ENCODE results near the gene TMEM178A. TPM values are rescaled to one million over a fixed set of nuclear protein-coding genes. Genes with fewer than 3 reads are reported as not detected.

Gene TMEM178A
- total RNA-seq, 1 donor from 2014 or later, result 12.3 TPM

- Mint-ChIP-seq H3K27me3 (ENCODE audit: low read depth) (peaks cover 40% of the 10 kb centered on the region), H3K27ac (ENCODE audit: unreplicated experiment) (no peak overlapping the region), H3K4me1 (peaks cover 22% of the 10 kb centered on the region), H3K9me3 (no peaks in the 10 kb centered on the region), H3K36me3 (ENCODE audit: low read depth) (no peaks in the 10 kb centered on the region), H3K4me3 (peak overlapping the region; percentile 97)
- DNase-seq (ENCODE audit: low read depth, low spot score), result no peak
- no peak for TF ChIP-seq CTCF (conservative IDR thresholded peaks at IDR 0.05)
These were observed 1.4 kb upstream of the TMEM178A start for GRCh38 chr2:39664232-39664887.

- Mint-ChIP-seq H3K4me1 (peaks cover 22% of the 10 kb centered on the region), H3K27ac (ENCODE audit: unreplicated experiment) (peak overlapping the region; percentile 92), H3K27me3 (ENCODE audit: low read depth) (peaks cover 40% of the 10 kb centered on the region), H3K36me3 (ENCODE audit: low read depth) (no peaks in the 10 kb centered on the region), H3K4me3 (peak overlapping the region; percentile 97), H3K9me3 (no peaks in the 10 kb centered on the region)
- no peak for TF ChIP-seq CTCF (conservative IDR thresholded peaks at IDR 0.05)
- peak; percentile 31 for DNase-seq (ENCODE audit: low read depth, low spot score)
These were observed 677 bp upstream of the TMEM178A start for GRCh38 chr2:39664888-39665591.

GRCh38 chr2:39666491-39667101 lies 879 bp downstream of the TMEM178A start:
- peak overlapping the region; percentile 94 for H3K4me3 Mint-ChIP-seq
- no peak for TF ChIP-seq CTCF (conservative IDR thresholded peaks at IDR 0.05)
- H3K36me3 Mint-ChIP-seq (ENCODE audit: low read depth), result no peaks in the 10 kb centered on the region
- peak; percentile 8 for DNase-seq (ENCODE audit: low read depth, low spot score)
- peaks cover 44% of the 10 kb centered on the region for H3K27me3 Mint-ChIP-seq (ENCODE audit: low read depth)
- no peaks in the 10 kb centered on the region for H3K9me3 Mint-ChIP-seq
- peaks cover 22% of the 10 kb centered on the region for H3K4me1 Mint-ChIP-seq
- H3K27ac Mint-ChIP-seq (ENCODE audit: unreplicated experiment), result peak overlapping the region; percentile 94

GRCh38 chr2:39667104-39667885 lies 1.6 kb downstream of the TMEM178A start:
- Mint-ChIP-seq H3K4me1 (peaks cover 22% of the 10 kb centered on the region), H3K36me3 (ENCODE audit: low read depth) (no peaks in the 10 kb centered on the region), H3K27me3 (ENCODE audit: low read depth) (peaks cover 44% of the 10 kb centered on the region), H3K4me3 (peak overlapping the region; percentile 94), H3K27ac (ENCODE audit: unreplicated experiment) (peak overlapping the region; percentile 38), H3K9me3 (no peaks in the 10 kb centered on the region)
- no peak for TF ChIP-seq CTCF (conservative IDR thresholded peaks at IDR 0.05)
- DNase-seq (ENCODE audit: low read depth, low spot score), result no peak

- peak overlapping the region; percentile 94 for H3K4me3 Mint-ChIP-seq
- H3K36me3 Mint-ChIP-seq (ENCODE audit: low read depth), result no peaks in the 10 kb centered on the region
- no peak overlapping the region for H3K27ac Mint-ChIP-seq (ENCODE audit: unreplicated experiment)
- H3K4me1 Mint-ChIP-seq, result peaks cover 22% of the 10 kb centered on the region
- TF ChIP-seq CTCF (conservative IDR thresholded peaks at IDR 0.05), result no peak
- no peaks in the 10 kb centered on the region for H3K9me3 Mint-ChIP-seq
- no peak for DNase-seq (ENCODE audit: low read depth, low spot score)
- peaks cover 44% of the 10 kb centered on the region for H3K27me3 Mint-ChIP-seq (ENCODE audit: low read depth)
These were observed 2.2 kb downstream of the TMEM178A start for GRCh38 chr2:39667886-39668276.

Measured in neural crest cell (in vitro differentiated cells).